ENCODE measurements around the gene CMSS1.

DNA sequence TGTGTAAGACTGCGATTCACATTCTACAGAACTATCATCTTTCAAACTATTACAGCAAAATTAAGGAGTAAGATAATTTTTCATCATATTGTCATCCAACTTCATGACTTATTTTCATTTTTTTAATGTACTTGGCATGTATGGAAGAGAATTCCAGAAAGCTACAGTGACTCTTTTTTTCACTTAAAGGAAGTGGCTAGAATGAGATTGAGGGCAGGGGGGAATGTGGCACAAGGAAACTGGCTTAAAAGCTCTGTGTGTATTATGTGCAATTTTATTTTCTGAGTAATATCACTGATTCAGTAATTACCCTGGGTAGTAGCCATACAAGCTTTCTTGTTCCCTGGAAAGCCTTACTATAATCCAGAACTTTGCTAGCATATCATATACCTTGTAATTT, 202.1 kb downstream of the CMSS1 start:
- TF ChIP-seq, protein P1, sequence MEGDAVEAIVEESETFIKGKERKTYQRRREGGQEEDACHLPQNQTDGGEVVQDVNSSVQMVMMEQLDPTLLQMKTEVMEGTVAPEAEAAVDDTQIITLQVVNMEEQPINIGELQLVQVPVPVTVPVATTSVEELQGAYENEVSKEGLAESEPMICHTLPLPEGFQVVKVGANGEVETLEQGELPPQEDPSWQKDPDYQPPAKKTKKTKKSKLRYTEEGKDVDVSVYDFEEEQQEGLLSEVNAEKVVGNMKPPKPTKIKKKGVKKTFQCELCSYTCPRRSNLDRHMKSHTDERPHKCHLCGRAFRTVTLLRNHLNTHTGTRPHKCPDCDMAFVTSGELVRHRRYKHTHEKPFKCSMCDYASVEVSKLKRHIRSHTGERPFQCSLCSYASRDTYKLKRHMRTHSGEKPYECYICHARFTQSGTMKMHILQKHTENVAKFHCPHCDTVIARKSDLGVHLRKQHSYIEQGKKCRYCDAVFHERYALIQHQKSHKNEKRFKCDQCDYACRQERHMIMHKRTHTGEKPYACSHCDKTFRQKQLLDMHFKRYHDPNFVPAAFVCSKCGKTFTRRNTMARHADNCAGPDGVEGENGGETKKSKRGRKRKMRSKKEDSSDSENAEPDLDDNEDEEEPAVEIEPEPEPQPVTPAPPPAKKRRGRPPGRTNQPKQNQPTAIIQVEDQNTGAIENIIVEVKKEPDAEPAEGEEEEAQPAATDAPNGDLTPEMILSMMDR (IDR thresholded peaks at IDR 0.05): no peak
- TF ChIP-seq POLR2A (IDR thresholded peaks at IDR 0.05): no peak

Data from Peyer's patch (tissue), 4 donors.